Kidney (tissue), 14 donors: ENCODE measurements around the gene WDR86. TPM values are rescaled to one million over a fixed set of nuclear protein-coding genes. Genes with fewer than 3 reads are reported as not detected.

Experiments used
- DNase-seq, 5 donors: peaks; one replicate each; pipeline ENCODE4 v3.0.0-alpha.2; 2013 to 2020
- FAIRE-seq: peaks from 2 replicates; lab custom pipeline; 2012; peaks lifted over from hg19 to GRCh38; lab: Jason Lieb, UNC
- H3K27ac ChIP-seq, 2 donors: one replicate each; pipeline ENCODE4 v1.7.0; 2013; ENCODE audit warnings: low read depth in 2 of 2, low read length in 2 of 2, inconsistent platforms in 1 of 2
- H3K27me3 ChIP-seq: one replicate; pipeline ENCODE4 v1.7.1; 2013; ENCODE audit warnings: low read length, inconsistent platforms; ENCODE audit not compliant: control insufficient read depth, insufficient read depth
- H3K36me3 ChIP-seq, 3 donors: one replicate each; pipeline versions ENCODE4 v1.7.0 to v1.7.1; 2013; ENCODE audit warnings: low read length in 3 of 3, control low read depth in 1 of 3, inconsistent platforms in 1 of 3; ENCODE audit not compliant: insufficient read depth in 3 of 3, control insufficient read depth in 2 of 3
- H3K4me1 ChIP-seq, 3 donors: one replicate each; pipeline versions ENCODE4 v1.7.0 to v1.7.1; 2013; ENCODE audit warnings: low read length in 3 of 3, inconsistent platforms in 1 of 3, low read depth in 1 of 3; ENCODE audit not compliant: control insufficient read depth in 2 of 3, insufficient read depth in 2 of 3
- H3K4me3 ChIP-seq, 3 donors: one replicate each; pipeline versions ENCODE4 v1.7.0 to v1.8.1; 2013; ENCODE audit warnings: low read length in 3 of 3, control low read depth in 1 of 3, inconsistent platforms in 1 of 3
- H3K9ac ChIP-seq, 3 donors: one replicate each; pipeline versions ENCODE4 v1.7.0 to v1.7.1; 2013; ENCODE audit warnings: low read length in 3 of 3, control low read depth in 1 of 3, inconsistent platforms in 1 of 3
- H3K9me3 ChIP-seq, 3 donors: one replicate each; pipeline versions ENCODE4 v1.7.0 to v1.7.1; 2013; ENCODE audit warnings: low read length in 3 of 3, control low read depth in 1 of 3, inconsistent platforms in 1 of 3; ENCODE audit not compliant: control insufficient read depth in 2 of 3, insufficient read depth in 1 of 3
- CTCF ChIP-seq: IDR thresholded peaks from 3 replicates; pipeline ENCODE4 v1.5.1; 2012; ENCODE audit warnings: mild to moderate bottlenecking, moderate library complexity, borderline replicate concordance; ENCODE audit not compliant: insufficient read depth; ENCODE audit errors: extremely low read depth
- intact Hi-C: fragments of 100-400 bp; cut with DNase I; formaldehyde crosslinking; loops from one replicate; pipeline ENCODE4 v1.11.1; 2022
- polyA plus RNA-seq: library from polyadenylated mRNA; stranded (reverse); fragments of 350-450 nt; fragmentation: Illumina TruSeq; extraction: RNeasy Lipid Tissue Mini Kit (QIAGEN cat#74804); gene quantifications from one replicate; pipeline ENCODE4 v1.2.3, GENCODE V29; 2014; ENCODE audit warnings: low read depth, low replicate concordance; ENCODE audit not compliant: insufficient read depth
- total RNA-seq: library from RNA; stranded (reverse); fragmentation: NEBNext Ultra II Directional; extraction: Animal tissue kit (Norgen Biotek cat#: 25700); gene quantifications from one replicate; pipeline ENCODE4 v1.2.1, GENCODE V29; 2021
- donor health status: control.
- donor health status: control.
- donor health status: control.
- donor health status: control.
- donor health status: control.
- donor health status: DM: yes; HTN: yes; CAD: no.
- donor health status: Normal renal cell carcinoma (clear cell type).

WDR86 gene
- total and polyA plus RNA-seq, 2 donors from 2014 or later, result 1.8 to 5.9 TPM

DNA sequence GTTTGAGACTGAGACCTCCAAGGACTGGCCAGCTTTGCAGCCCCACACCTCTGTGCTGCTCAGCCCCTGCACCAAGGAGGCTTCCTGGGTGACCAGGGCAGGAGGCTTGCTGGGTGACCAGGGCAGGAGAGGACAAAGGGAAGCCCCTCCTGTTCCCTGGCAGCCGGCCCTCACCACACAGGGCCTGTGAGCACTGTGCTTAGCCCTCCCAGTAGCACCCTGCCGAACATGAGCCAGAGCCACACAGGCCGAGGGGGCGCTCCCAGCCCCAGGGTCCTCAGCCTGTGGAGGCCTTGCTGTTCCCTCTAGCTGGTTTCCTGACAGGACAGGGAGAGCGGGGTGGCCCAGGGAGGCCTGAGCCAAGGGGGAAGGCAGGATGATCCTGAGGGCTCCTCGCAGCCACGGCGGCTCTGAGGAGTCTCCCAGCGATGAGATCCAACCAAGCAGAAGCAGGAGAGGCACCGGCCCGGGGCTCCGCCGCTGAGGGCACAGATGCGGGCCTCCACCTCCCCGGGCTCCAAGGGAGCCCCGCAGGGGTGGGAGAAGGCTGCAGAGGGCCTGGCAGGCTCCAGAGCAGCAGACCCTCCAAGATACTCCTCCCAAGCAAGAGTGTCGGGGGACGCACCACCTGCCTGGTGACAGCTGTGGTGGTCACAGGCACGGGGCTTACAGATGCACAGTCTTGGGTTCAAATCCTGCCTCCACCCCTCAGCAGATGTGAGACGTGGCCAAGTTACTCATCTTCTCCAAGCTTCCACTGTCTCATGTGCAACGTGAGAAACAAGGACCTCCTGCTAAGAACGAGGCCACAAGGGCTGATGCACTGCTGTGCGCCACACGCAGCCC is 22.5 kb downstream of the WDR86 start:
- Histone ChIP-seq H3K9me3 (no peaks in the 10 kb centered on the region), H3K27me3 (no peaks in the 10 kb centered on the region), H3K4me3 (no peak overlapping the region), H3K4me1 (no peaks in the 10 kb centered on the region), H3K36me3 (no peaks in the 10 kb centered on the region), H3K27ac (no peak overlapping the region), H3K9ac (no peak overlapping the region)
- intact Hi-C loops, result no loop called here
- FAIRE-seq, result no peak
- DNase-seq, result peak in 1 of 5 donors; percentile 80
- TF ChIP-seq CTCF, result no peak

GRCh38 chr7:151386301-151387160 is 23.3 kb downstream of the WDR86 start:
- TF ChIP-seq CTCF, result no peak
- H3K4me1 ChIP-seq, result peaks cover 0 to 7% (median 0%) of the 10 kb centered on the region in 3 donors
- DNase-seq (peak in 1 of 5 donors; percentile 80), FAIRE-seq (no peak)
- no peak overlapping the region for H3K9ac ChIP-seq
- no peak overlapping the region for H3K4me3 ChIP-seq
- H3K27me3 ChIP-seq, result no peaks in the 10 kb centered on the region
- no peaks in the 10 kb centered on the region for H3K36me3 ChIP-seq
- intact Hi-C loops, result no loop called here
- no peaks in the 10 kb centered on the region for H3K9me3 ChIP-seq
- no peak overlapping the region for H3K27ac ChIP-seq

- H3K4me1 ChIP-seq, result peaks cover 0 to 9% (median 0%) of the 10 kb centered on the region in 3 donors
- peak in 1 of 5 donors; percentile 74 for DNase-seq
- intact Hi-C loops, result no loop called here
- FAIRE-seq, result no peak
- no peaks in the 10 kb centered on the region for H3K36me3 ChIP-seq
- no peak overlapping the region for H3K9ac ChIP-seq
- TF ChIP-seq CTCF, result no peak
- H3K27ac ChIP-seq, result no peak overlapping the region
- no peaks in the 10 kb centered on the region for H3K27me3 ChIP-seq
- H3K9me3 ChIP-seq, result no peaks in the 10 kb centered on the region
- H3K4me3 ChIP-seq, result no peak overlapping the region
Observed at GRCh38 chr7:151385626-151386300, 24.1 kb downstream of the WDR86 start.
